ENCODE measurements around the gene NRDE2.

GRCh38 chr14:90253826-90254225 is 77.9 kb downstream of the NRDE2 start:
- TF ChIP-seq CTCF (IDR thresholded peaks at IDR 0.05) (no peak), EZH2 (IDR thresholded peaks at IDR 0.05) (no peak)
